ENCODE data around the gene CNPY1.

Gene CNPY1

GRCh38 chr7:155486783-155487508, 59.4 kb downstream of the CNPY1 start:
- no peak for TF ChIP-seq CTCF (IDR thresholded peaks at IDR 0.05; ENCODE audit: low read depth, low read length)

DNA sequence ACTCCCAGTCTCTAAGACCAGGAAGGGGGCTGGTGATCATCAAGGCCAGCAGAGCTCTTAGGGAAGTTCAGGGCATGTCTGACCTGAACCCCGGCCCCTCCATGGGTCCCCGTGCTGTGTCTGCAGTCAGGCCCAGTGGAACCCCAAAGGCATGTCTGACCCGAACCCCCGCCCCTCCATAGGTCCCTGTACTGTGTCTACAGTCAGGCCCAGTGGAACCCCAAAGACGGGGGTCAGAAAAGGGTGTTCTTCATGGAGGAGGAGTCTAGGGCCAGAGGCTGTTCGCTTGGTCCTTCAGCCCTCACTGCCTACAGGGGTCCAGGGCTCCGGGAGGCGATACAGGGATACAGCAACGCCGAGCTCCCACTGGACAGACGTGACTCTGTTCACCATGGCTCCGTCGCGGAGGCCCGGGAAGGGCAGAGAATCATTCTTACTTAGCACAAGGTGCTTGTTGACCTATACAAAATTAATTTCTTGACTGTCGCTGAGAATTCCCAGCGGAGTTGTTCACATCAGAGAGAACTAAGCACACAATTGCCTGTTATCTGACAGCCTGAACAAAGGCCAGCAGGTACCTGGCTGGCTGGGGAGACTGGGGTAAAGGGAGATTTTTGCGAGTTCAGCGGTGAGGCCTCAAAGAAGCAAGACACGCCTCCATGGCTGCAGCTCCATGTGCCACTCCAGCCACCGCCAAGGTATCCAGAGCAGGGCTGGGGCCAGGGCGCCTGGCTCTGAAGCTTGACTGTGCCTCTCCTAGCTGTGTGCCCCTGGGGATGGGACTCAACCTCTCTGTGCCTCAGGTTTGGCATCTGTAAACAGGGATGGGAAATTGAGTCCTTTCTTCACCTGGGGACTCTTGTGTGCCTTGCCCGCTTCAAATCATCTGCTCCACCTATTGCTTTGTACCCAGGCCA, 61.6 kb downstream of the CNPY1 start:
- no peak for TF ChIP-seq CTCF (IDR thresholded peaks at IDR 0.05; ENCODE audit: low read depth, low read length)

More at GRCh38 chr7:155486783-155487508, 59.4 kb downstream of the CNPY1 start:
- no peak for DNase-seq (ENCODE audit: extremely low read depth, low read depth)

GRCh38 chr7:155483868-155484325, 62.5 kb downstream of the CNPY1 start:
- TF ChIP-seq CTCF (IDR thresholded peaks at IDR 0.05; ENCODE audit: low read depth, low read length), result no peak
- DNase-seq (ENCODE audit: extremely low read depth, low read depth), result no peak

More for the DNA sequence above, 61.6 kb downstream of the CNPY1 start:
- no peak for DNase-seq (ENCODE audit: extremely low read depth, low read depth)

- no peak for DNase-seq (ENCODE audit: extremely low read depth, low read depth)
- TF ChIP-seq CTCF (IDR thresholded peaks at IDR 0.05; ENCODE audit: low read depth, low read length), result no peak
Observed at GRCh38 chr7:155483245-155483644, 63.1 kb downstream of the CNPY1 start.

DNA sequence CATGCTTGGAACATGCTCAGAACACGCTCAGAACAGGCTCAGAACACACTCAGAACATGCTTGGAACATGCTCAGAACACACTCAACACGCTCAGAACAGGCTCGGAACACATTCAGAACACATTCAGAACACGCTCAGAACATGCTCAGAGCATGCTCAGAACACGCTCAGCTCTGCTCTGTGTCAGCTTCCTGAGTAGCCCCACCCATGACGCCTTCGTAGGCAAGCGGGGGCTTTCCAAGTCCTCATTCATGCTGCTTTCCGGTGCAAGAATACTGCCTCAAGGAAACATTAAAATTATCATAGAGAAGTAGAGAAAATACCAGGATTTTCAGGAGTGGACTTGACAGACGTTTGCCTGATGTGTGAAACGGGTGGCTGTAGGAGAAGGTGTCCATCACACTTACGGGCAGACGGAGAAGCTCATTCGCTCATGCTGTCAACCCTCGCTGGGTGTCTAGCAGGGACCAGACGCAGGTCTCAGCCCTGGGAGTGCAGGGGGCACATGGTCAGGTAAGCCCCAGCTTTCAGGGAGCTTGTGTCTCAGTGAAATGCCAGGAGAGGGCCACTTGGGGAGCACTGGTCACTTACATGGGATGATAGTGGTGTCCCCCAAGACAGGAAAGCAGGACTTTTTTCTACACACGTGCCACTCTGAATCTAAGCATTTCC, 63.7 kb downstream of the CNPY1 start:
- TF ChIP-seq CTCF (IDR thresholded peaks at IDR 0.05; ENCODE audit: low read depth, low read length), result no peak
- no peak for DNase-seq (ENCODE audit: extremely low read depth, low read depth)

- no peak for TF ChIP-seq CTCF (IDR thresholded peaks at IDR 0.05; ENCODE audit: low read depth, low read length)
- DNase-seq (ENCODE audit: extremely low read depth, low read depth), result no peak
Observed at GRCh38 chr7:155481764-155482163, 64.6 kb downstream of the CNPY1 start.

Measured in AG09319 (cell line).